Measurements from ENCODE around the gene MRPL48.

- TF ChIP-seq CTCF (IDR thresholded peaks at IDR 0.05) (no peak), POLR2A (IDR thresholded peaks at IDR 0.05) (no peak)
Measured at GRCh38 chr11:73757598-73757997, 30.1 kb upstream of the MRPL48 start.

Data from vagina (tissue), 2 donors.